ENCODE measurements around the gene HIPK2.

GRCh38 chr7:139772873-139773272 lies 4.9 kb downstream of the HIPK2 start:
- TF ChIP-seq CTCF (conservative IDR thresholded peaks at IDR 0.05) (no peak), EZH2 (IDR thresholded peaks at IDR 0.05; ENCODE audit: low read depth) (no peak)
